ENCODE data around the gene GHRH. TPM values are rescaled to one million over a fixed set of nuclear protein-coding genes. Genes with fewer than 3 reads are reported as not detected.

The GHRH gene
- total RNA-seq (not detected), polyA plus RNA-seq (not detected)
- long read RNA-seq, donor 1 = 0 reads
- long read RNA-seq, donor 2 = 0 reads

GRCh38 chr20:37261714-37262113 lies at the start of gene GHRH:
GHRH (minus strand) TSS chr20:37261814; CDS start chr20:37256889, 4,925 bp downstream.
- Histone ChIP-seq H3K27me3 (ENCODE audit: control insufficient read depth in 1 of 2, insufficient read depth in 2 of 2, low read length in 1 of 2) (no peaks in the 10 kb centered on the region), H3K4me1 (ENCODE audit: control insufficient read depth in 1 of 2, insufficient read depth in 2 of 2, low read length in 2 of 2) (no peaks in the 10 kb centered on the region), H3K4me3 (ENCODE audit: low read length in 2 of 2) (no peak within 1 kb of the TSS), H3K27ac (ENCODE audit: low read depth in 1 of 2, low read length in 2 of 2) (no peak within 1 kb of the TSS), H3K36me3 (ENCODE audit: control insufficient read depth in 1 of 2, insufficient read depth in 2 of 2, low read length in 1 of 2) (no peaks in the 10 kb centered on the region), H3K9me3 (ENCODE audit: control insufficient read depth, low read length) (no peaks in the 10 kb centered on the region)
- DNase-seq (peak in 1 of 2 donors; percentile 21), ATAC-seq (ENCODE audit: low FRiP score) (no peak)
- intact Hi-C loops (cut with DNase I) = loop anchor here in 1 of 2 donors (10.0 kb wide), 1 partner anchor 67 kb away; no protein-coding TSS in a partner anchor
- WGBS, 2 donors = 48 to 55% methylated on average over 9 of the region's 9 CpGs

GRCh38 chr20:37310951-37311350 lies 49.3 kb upstream of the GHRH start:
- WGBS, 2 donors = 84 to 89% methylated on average over 11 of the region's 11 CpGs
- DNase-seq (no peak), ATAC-seq (ENCODE audit: low FRiP score) (no peak)
- Histone ChIP-seq H3K27me3 (ENCODE audit: control insufficient read depth in 1 of 2, insufficient read depth in 2 of 2, low read length in 1 of 2) (no peaks in the 10 kb centered on the region), H3K36me3 (ENCODE audit: control insufficient read depth in 1 of 2, insufficient read depth in 2 of 2, low read length in 1 of 2) (peaks cover 0 to 2% of the 10 kb centered on the region in 2 donors), H3K4me3 (ENCODE audit: low read length in 2 of 2) (no peak overlapping the region), H3K9me3 (ENCODE audit: control insufficient read depth, low read length) (no peaks in the 10 kb centered on the region), H3K27ac (ENCODE audit: low read depth in 1 of 2, low read length in 2 of 2) (no peak overlapping the region), H3K4me1 (ENCODE audit: control insufficient read depth in 1 of 2, insufficient read depth in 2 of 2, low read length in 2 of 2) (no peaks in the 10 kb centered on the region)
- intact Hi-C loops (cut with DNase I) = no loop called here

GRCh38 chr20:37309936-37310590 lies 48.4 kb upstream of the GHRH start:
- ATAC-seq (ENCODE audit: low FRiP score) = no peak
- WGBS, 2 donors = 80% methylated on average over 16 of the region's 16 CpGs

GRCh38 chr20:37309290-37309689 lies 47.7 kb upstream of the GHRH start:
- Histone ChIP-seq H3K36me3 (ENCODE audit: control insufficient read depth in 1 of 2, insufficient read depth in 2 of 2, low read length in 1 of 2) (peaks cover 0 to 2% of the 10 kb centered on the region in 2 donors), H3K4me3 (ENCODE audit: low read length in 2 of 2) (no peak overlapping the region), H3K4me1 (ENCODE audit: control insufficient read depth in 1 of 2, insufficient read depth in 2 of 2, low read length in 2 of 2) (no peaks in the 10 kb centered on the region), H3K9me3 (ENCODE audit: control insufficient read depth, low read length) (no peaks in the 10 kb centered on the region), H3K27ac (ENCODE audit: low read depth in 1 of 2, low read length in 2 of 2) (no peak overlapping the region), H3K27me3 (ENCODE audit: control insufficient read depth in 1 of 2, insufficient read depth in 2 of 2, low read length in 1 of 2) (no peaks in the 10 kb centered on the region)
- 94% methylated on average over 6 of the region's 6 CpGs for WGBS, 2 donors
- no peak for ATAC-seq (ENCODE audit: low FRiP score)
- DNase-seq = no peak
- intact Hi-C loops (cut with DNase I) = no loop called here

More at GRCh38 chr20:37309936-37310590, 48.4 kb upstream of the GHRH start:
- peaks cover 0 to 2% of the 10 kb centered on the region in 2 donors for H3K36me3 ChIP-seq (ENCODE audit: control insufficient read depth in 1 of 2, insufficient read depth in 2 of 2, low read length in 1 of 2)
- H3K9me3 ChIP-seq (ENCODE audit: control insufficient read depth, low read length) = no peaks in the 10 kb centered on the region
- H3K27me3 ChIP-seq (ENCODE audit: control insufficient read depth in 1 of 2, insufficient read depth in 2 of 2, low read length in 1 of 2) = no peaks in the 10 kb centered on the region
- H3K4me1 ChIP-seq (ENCODE audit: control insufficient read depth in 1 of 2, insufficient read depth in 2 of 2, low read length in 2 of 2) = no peaks in the 10 kb centered on the region
- intact Hi-C loops (cut with DNase I) = no loop called here
- H3K4me3 ChIP-seq (ENCODE audit: low read length in 2 of 2) = no peak overlapping the region
- H3K27ac ChIP-seq (ENCODE audit: low read depth in 1 of 2, low read length in 2 of 2) = no peak overlapping the region
- DNase-seq = no peak

GRCh38 chr20:37308086-37309050 lies 46.8 kb upstream of the GHRH start:
- intact Hi-C loops (cut with DNase I) = no loop called here
- Histone ChIP-seq H3K27ac (ENCODE audit: low read depth in 1 of 2, low read length in 2 of 2) (peak overlapping the region in 1 of 2 donors; percentile 5), H3K36me3 (ENCODE audit: control insufficient read depth in 1 of 2, insufficient read depth in 2 of 2, low read length in 1 of 2) (peaks cover 0 to 2% of the 10 kb centered on the region in 2 donors), H3K9me3 (ENCODE audit: control insufficient read depth, low read length) (no peaks in the 10 kb centered on the region), H3K4me3 (ENCODE audit: low read length in 2 of 2) (no peak overlapping the region), H3K4me1 (ENCODE audit: control insufficient read depth in 1 of 2, insufficient read depth in 2 of 2, low read length in 2 of 2) (no peaks in the 10 kb centered on the region), H3K27me3 (ENCODE audit: control insufficient read depth in 1 of 2, insufficient read depth in 2 of 2, low read length in 1 of 2) (no peaks in the 10 kb centered on the region)
- DNase-seq (no peak), ATAC-seq (ENCODE audit: low FRiP score) (no peak)
- 75% methylated on average over 8 of the region's 8 CpGs for WGBS, 2 donors

DNA sequence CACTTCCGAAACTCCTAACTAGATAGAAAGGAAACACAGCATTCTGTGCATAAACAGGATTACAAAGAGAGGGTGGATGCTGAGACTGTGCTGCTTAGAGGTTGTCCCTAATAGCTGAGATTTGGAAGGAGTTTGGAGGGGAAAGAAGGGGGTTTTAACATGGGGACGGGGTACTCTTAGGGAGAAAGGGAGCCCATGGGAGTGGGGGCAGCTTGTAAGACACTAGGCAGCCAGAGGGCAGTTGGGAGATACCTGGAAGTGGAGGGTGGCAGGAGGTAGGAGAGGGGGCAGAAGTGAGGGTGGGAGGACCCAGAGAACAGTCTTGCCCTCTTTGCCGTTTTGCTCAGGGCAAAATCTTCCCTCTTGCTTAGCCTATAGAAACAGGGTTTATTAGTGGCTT lies 44.2 kb upstream of the GHRH start:
- H3K9me3 ChIP-seq (ENCODE audit: control insufficient read depth, low read length) = no peaks in the 10 kb centered on the region
- DNase-seq (no peak), ATAC-seq (ENCODE audit: low FRiP score) (no peak)
- 15 to 27% methylated on average over 3 of the region's 3 CpGs for WGBS, 2 donors
- no peaks in the 10 kb centered on the region for H3K4me1 ChIP-seq (ENCODE audit: control insufficient read depth in 1 of 2, insufficient read depth in 2 of 2, low read length in 2 of 2)
- peaks cover 0 to 5% of the 10 kb centered on the region in 2 donors for H3K36me3 ChIP-seq (ENCODE audit: control insufficient read depth in 1 of 2, insufficient read depth in 2 of 2, low read length in 1 of 2)
- H3K27ac ChIP-seq (ENCODE audit: low read depth in 1 of 2, low read length in 2 of 2) = peak overlapping the region; percentile 54 to 73
- H3K27me3 ChIP-seq (ENCODE audit: control insufficient read depth in 1 of 2, insufficient read depth in 2 of 2, low read length in 1 of 2) = no peaks in the 10 kb centered on the region
- no peak overlapping the region for H3K4me3 ChIP-seq (ENCODE audit: low read length in 2 of 2)
- intact Hi-C loops (cut with DNase I) = no loop called here

DNA sequence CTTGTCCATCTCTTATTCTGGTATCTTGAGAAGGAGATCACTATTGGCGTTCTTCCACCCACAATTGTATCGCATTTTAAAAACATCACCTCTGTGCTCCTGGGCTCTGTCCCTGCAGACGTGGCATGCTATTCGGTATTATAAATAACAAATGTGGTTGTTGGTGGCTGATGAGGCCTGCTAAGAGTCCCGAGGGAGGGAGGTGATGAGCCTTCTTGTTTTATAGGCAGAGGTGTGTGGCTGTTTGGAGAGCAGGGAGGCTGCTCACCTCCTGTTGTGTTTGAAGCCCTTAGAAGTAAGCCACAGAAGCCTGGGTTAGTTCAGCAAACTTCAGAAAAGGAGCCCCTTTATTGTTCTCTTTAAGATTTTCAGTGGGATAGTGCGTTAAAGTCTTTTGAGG lies 43.5 kb upstream of the GHRH start:
- peaks cover 0 to 5% of the 10 kb centered on the region in 2 donors for H3K36me3 ChIP-seq (ENCODE audit: control insufficient read depth in 1 of 2, insufficient read depth in 2 of 2, low read length in 1 of 2)
- no peaks in the 10 kb centered on the region for H3K27me3 ChIP-seq (ENCODE audit: control insufficient read depth in 1 of 2, insufficient read depth in 2 of 2, low read length in 1 of 2)
- no peak for DNase-seq
- H3K4me1 ChIP-seq (ENCODE audit: control insufficient read depth in 1 of 2, insufficient read depth in 2 of 2, low read length in 2 of 2) = no peaks in the 10 kb centered on the region
- peak overlapping the region; percentile 73 to 84 for H3K27ac ChIP-seq (ENCODE audit: low read depth in 1 of 2, low read length in 2 of 2)
- H3K4me3 ChIP-seq (ENCODE audit: low read length in 2 of 2) = no peak overlapping the region
- intact Hi-C loops (cut with DNase I) = no loop called here
- ATAC-seq (ENCODE audit: low FRiP score) = no peak
- no peaks in the 10 kb centered on the region for H3K9me3 ChIP-seq (ENCODE audit: control insufficient read depth, low read length)
- WGBS, 2 donors = 22 to 34% methylated on average over 6 of the region's 6 CpGs

DNA sequence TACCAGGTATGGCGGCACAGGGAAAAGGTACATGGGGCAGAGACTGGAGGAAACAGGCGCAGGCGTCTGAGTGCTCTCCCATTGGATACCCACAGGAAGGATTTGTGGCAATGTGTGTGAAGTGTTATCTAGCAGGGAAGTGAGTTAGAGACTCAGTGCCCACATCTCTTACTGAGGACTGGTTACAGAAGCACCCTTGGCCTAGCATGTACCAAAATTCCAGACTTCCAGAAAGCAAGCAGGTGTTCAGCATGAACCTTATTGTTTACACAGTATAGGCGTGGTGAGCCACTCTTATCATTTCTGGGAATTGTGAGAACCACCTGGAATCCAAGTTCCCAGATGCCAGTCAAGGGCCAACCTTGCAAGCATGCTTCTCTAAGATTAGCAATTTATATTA lies 42.0 kb upstream of the GHRH start:
- 83 to 87% methylated on average over 4 of the region's 4 CpGs for WGBS, 2 donors
- ATAC-seq (ENCODE audit: low FRiP score) = no peak
- peak overlapping the region; percentile 69 to 84 for H3K27ac ChIP-seq (ENCODE audit: low read depth in 1 of 2, low read length in 2 of 2)
- intact Hi-C loops (cut with DNase I) = no loop called here
- peaks cover 0 to 5% of the 10 kb centered on the region in 2 donors for H3K36me3 ChIP-seq (ENCODE audit: control insufficient read depth in 1 of 2, insufficient read depth in 2 of 2, low read length in 1 of 2)
- H3K27me3 ChIP-seq (ENCODE audit: control insufficient read depth in 1 of 2, insufficient read depth in 2 of 2, low read length in 1 of 2) = no peaks in the 10 kb centered on the region
- DNase-seq = no peak
- H3K4me3 ChIP-seq (ENCODE audit: low read length in 2 of 2) = no peak overlapping the region
- H3K4me1 ChIP-seq (ENCODE audit: control insufficient read depth in 1 of 2, insufficient read depth in 2 of 2, low read length in 2 of 2) = peaks cover 0 to 5% of the 10 kb centered on the region in 2 donors
- no peaks in the 10 kb centered on the region for H3K9me3 ChIP-seq (ENCODE audit: control insufficient read depth, low read length)

All from aorta (tissue), 5 donors.